SK-N-SH treated with all-trans-retinoic acid at 6 μM for 48 hours (cell line): ENCODE results near the gene MYO16.

Experiments used
- ATAC-seq: fragments of 200-7000 bp; cut with Tn5 transposase; 3 replicates; pipeline ENCODE4 v1.9.1; 2020; ENCODE audit warnings: mild to moderate bottlenecking, moderate library complexity
- ARNTL ChIP-seq: fragments of 450-650 bp; formaldehyde crosslinking; IDR thresholded peaks from 2 replicates; pipeline ENCODE4 v1.5.0; 2020; ENCODE audit warnings: low read depth, mild to moderate bottlenecking, moderate library complexity, borderline replicate concordance
- BACH2 ChIP-seq: fragments of 250-450 bp; sonication (Bioruptor Pico); IDR thresholded peaks from 2 replicates; pipeline ENCODE4 v1.9.0; 2021; ENCODE audit warnings: mild to moderate bottlenecking, borderline replicate concordance
- CSDC2 ChIP-seq: fragments of 250-450 bp; sonication (Bioruptor Pico); IDR thresholded peaks from 2 replicates; pipeline ENCODE4 v1.5.0; 2020; ENCODE audit warnings: mild to moderate bottlenecking, moderate library complexity
- ESRRG ChIP-seq: fragments of 250-450 bp; sonication (Bioruptor Pico); IDR thresholded peaks from 2 replicates; pipeline ENCODE4 v1.6.1; 2021; ENCODE audit warnings: mild to moderate bottlenecking
- GLIS3 ChIP-seq: fragments of 250-450 bp; sonication (Bioruptor Pico); IDR thresholded peaks from 2 replicates; pipeline ENCODE4 v1.5.0; 2020; ENCODE audit warnings: mild to moderate bottlenecking, moderate library complexity
- ISL1 ChIP-seq: fragments of 250-450 bp; sonication (Bioruptor Pico); IDR thresholded peaks from 2 replicates; pipeline ENCODE4 v2.1.2; 2022; ENCODE audit warnings: mild to moderate bottlenecking, moderate library complexity
- OSR1 ChIP-seq: fragments of 250-450 bp; sonication (Bioruptor Pico); IDR thresholded peaks from 2 replicates; pipeline ENCODE4 v1.8.0; 2022; ENCODE audit warnings: moderate library complexity, mild to moderate bottlenecking, inconsistent platforms
- RARB ChIP-seq: fragments of 250-450 bp; sonication (Bioruptor Pico); IDR thresholded peaks from 2 replicates; pipeline ENCODE4 v1.8.0; 2021; ENCODE audit warnings: mild to moderate bottlenecking, moderate library complexity
- SNAI2 ChIP-seq: fragments of 250-450 bp; sonication (Bioruptor Pico); IDR thresholded peaks from 2 replicates; pipeline ENCODE4 v1.5.0; 2020; ENCODE audit warnings: mild to moderate bottlenecking, moderate library complexity
- TOX ChIP-seq: fragments of 250-450 bp; sonication (Bioruptor Pico); IDR thresholded peaks from 2 replicates; pipeline ENCODE4 v1.8.0; 2021; ENCODE audit warnings: mild to moderate bottlenecking, moderate library complexity, borderline replicate concordance
- ZFP3 ChIP-seq: fragments of 250-450 bp; sonication (Bioruptor Pico); IDR thresholded peaks from 2 replicates; pipeline ENCODE4 v1.5.0; 2020; ENCODE audit warnings: mild to moderate bottlenecking, moderate library complexity
- ZNF565 ChIP-seq: fragments of 450-650 bp; formaldehyde crosslinking; conservative IDR thresholded peaks from 2 replicates; pipeline ENCODE4 v1.5.0; 2020; ENCODE audit warnings: low read depth, mild to moderate bottlenecking, moderate library complexity
- ZNF70 ChIP-seq: fragments of 450-650 bp; formaldehyde crosslinking; IDR thresholded peaks from 2 replicates; pipeline ENCODE4 v1.5.0; 2020; ENCODE audit warnings: mild to moderate bottlenecking, moderate library complexity
- ZNF8 ChIP-seq: fragments of 450-650 bp; formaldehyde crosslinking; IDR thresholded peaks from 2 replicates; pipeline ENCODE4 v1.5.0; 2020; ENCODE audit warnings: mild to moderate bottlenecking, moderate library complexity
- TF ChIP-seq, protein P1 (sequence below): fragments of 250-450 bp; sonication (Bioruptor Pico); IDR thresholded peaks from 2 replicates; pipeline ENCODE4 v1.5.1; 2021; ENCODE audit warnings: mild to moderate bottlenecking, moderate library complexity
- TF ChIP-seq, protein P2 (sequence below): fragments of 250-450 bp; sonication (Bioruptor Pico); IDR thresholded peaks from 2 replicates; pipeline ENCODE4 v1.8.0; 2021; ENCODE audit warnings: low read depth, mild to moderate bottlenecking, moderate library complexity, borderline replicate concordance
- TF ChIP-seq, protein P3 (sequence below): fragments of 250-450 bp; sonication (Bioruptor Pico); IDR thresholded peaks from 2 replicates; pipeline ENCODE4 v1.8.0; 2020; ENCODE audit warnings: mild to moderate bottlenecking, moderate library complexity, borderline replicate concordance
- TF ChIP-seq, protein P4 (sequence below): fragments of 250-450 bp; sonication (Bioruptor Pico); IDR thresholded peaks from 2 replicates; pipeline ENCODE4 v1.5.1; 2020; ENCODE audit warnings: low read depth, mild to moderate bottlenecking, moderate library complexity

The MYO16 gene

DNA sequence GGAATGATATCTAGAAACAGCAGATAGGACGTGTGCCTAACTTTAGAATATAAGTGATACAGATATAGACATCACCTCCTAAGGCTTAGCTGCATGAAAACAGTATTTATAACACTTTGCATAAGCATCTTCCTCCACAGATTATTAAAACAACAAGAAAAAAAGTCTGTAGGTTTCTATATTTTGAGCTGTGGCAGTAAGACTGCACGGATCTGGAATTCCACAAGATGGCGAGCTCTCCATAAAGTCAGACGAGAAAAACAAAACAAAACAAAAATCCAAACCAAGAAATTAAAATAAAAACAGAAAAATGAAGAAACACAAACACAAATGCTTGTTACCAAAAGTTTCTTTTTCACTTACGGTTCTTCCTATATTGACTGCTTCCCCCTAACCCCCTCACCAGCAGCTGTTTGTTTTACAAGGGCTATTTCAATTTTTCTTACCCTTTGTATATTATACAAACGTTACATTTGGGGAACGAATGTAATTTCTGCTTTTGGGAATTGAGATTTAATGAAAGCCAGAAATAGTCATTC is 285.8 kb downstream of the MYO16 start:
- TF ChIP-seq, protein P1, sequence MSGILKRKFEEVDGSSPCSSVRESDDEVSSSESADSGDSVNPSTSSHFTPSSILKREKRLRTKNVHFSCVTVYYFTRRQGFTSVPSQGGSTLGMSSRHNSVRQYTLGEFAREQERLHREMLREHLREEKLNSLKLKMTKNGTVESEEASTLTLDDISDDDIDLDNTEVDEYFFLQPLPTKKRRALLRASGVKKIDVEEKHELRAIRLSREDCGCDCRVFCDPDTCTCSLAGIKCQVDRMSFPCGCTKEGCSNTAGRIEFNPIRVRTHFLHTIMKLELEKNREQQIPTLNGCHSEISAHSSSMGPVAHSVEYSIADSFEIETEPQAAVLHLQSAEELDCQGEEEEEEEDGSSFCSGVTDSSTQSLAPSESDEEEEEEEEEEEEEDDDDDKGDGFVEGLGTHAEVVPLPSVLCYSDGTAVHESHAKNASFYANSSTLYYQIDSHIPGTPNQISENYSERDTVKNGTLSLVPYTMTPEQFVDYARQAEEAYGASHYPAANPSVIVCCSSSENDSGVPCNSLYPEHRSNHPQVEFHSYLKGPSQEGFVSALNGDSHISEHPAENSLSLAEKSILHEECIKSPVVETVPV (CRISPR knock-in tag): no peak
- no peak for TF ChIP-seq ZNF8
- no peak for TF ChIP-seq ZNF70 (CRISPR knock-in tag)
- no peak for TF ChIP-seq ZFP3 (CRISPR knock-in tag)
- no peak for TF ChIP-seq ARNTL
- no peak for TF ChIP-seq BACH2 (CRISPR knock-in tag)
- TF ChIP-seq OSR1 (CRISPR knock-in tag): no peak
- ATAC-seq: peak; percentile 69

DNA sequence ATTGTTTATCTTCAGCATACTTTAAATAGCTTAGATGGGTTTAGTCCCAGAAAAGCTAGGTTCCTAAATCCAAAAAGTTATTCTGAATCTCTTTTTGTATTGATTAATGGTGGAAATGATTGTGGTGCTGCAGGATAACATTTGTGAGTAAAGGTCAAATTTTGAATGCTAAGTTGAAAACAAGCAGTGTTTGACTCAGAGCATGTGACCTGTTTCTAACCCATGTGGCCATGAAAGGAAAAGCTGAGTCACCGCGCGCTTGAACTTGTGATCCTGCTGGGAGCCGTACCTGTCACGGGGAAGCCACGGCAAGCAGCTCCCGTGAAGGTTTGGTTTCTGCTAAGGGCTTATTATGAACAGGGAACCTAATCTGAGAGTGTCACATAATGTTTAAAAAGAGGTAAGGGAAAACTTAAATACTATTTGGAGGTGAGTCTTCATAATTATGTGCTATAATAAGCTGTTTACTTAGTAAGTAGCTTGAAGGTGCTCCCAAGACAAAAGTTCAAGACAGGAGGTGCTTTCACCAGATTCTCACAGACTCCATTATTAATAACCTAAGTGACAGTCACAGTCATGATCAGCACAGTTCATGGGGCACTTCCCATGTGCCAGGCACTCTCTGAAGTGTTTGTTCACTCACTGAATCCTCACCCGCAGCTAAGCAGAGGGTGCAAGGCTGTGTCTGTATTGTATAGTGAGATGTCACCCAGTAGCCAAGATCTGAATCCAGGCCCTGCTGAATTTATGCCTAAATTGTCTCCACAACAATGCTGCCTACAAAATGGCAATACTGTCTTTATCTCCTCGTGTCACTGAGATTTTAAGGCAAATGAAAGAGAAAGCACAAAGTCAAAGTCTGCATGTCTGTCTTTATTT is 286.5 kb downstream of the MYO16 start:
- TF ChIP-seq SNAI2 (CRISPR knock-in tag) (peak; percentile 75; the same call in 1 of the 2 replicates), ESRRG (CRISPR knock-in tag) (no peak), ISL1 (peak; percentile 25; the same call in 1 of the 2 replicates)
- ATAC-seq: peak; percentile 78

DNA sequence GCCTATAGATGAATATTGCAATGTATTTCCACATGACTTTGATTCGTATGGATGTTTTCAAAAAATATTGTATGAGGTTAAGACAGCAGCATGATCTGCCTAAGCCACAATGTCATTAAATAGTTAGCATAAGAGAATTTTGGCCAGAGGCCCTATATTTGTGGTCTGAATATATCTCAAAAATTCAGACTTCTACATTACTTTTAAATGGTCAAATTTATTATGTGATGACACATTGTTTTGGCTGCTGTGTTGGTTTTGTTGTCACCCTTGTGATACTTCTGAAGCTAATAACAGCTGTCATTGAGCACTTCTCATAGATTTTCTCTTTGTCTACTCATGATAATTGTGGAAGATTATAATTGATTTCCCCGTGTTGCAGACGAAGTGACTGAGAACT is 288.2 kb downstream of the MYO16 start:
- ATAC-seq: peak; percentile 76
- TF ChIP-seq TOX (CRISPR knock-in tag): peak; percentile 69; the same call in 1 of the 2 replicates
- TF ChIP-seq RARB: no peak
- TF ChIP-seq ISL1: peak; percentile 62
- TF ChIP-seq, all 23 proteins: peak for 2

DNA sequence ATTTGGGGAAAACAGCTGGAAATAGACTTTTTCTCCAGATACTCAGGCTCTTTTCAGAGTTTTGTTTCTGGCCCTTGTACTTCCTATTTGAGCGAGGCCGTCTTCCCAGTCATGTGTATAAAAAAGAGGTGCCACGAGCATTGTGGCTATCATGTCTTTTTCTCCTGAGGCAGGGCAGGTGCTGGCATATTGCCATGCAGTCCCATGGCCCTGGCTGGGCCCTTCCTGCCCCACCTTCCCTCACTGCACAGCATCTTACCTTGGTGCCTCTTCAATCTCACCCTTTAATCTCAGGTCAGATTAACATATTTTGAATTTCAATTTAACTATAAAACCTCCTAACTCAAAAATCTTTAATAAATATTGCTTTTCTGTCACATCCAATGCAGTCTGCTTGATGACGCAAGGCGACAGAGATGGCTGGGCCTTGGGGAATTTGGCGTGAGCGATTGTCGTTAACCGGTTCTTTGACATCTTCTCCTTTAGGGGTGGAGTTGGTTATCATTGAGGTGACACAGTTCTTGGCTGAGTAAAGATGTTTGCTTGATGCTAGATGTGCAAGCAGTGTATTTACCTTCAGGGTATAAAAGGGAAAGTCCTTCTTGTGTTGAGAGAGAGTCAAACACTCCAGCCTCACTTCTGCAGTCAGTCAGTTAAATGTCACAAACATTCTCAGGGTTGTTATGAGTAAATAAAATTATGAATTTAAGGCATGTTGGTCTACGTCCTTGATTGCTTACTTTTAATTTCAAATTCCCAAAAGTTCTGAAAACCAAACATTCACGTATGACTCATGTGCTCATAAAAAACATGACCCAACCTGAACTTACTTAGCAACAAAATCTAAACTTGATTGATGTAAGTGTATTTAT is 289.9 kb downstream of the MYO16 start:
- ATAC-seq: no peak
- TF ChIP-seq ESRRG (CRISPR knock-in tag): no peak
- TF ChIP-seq, protein P2, sequence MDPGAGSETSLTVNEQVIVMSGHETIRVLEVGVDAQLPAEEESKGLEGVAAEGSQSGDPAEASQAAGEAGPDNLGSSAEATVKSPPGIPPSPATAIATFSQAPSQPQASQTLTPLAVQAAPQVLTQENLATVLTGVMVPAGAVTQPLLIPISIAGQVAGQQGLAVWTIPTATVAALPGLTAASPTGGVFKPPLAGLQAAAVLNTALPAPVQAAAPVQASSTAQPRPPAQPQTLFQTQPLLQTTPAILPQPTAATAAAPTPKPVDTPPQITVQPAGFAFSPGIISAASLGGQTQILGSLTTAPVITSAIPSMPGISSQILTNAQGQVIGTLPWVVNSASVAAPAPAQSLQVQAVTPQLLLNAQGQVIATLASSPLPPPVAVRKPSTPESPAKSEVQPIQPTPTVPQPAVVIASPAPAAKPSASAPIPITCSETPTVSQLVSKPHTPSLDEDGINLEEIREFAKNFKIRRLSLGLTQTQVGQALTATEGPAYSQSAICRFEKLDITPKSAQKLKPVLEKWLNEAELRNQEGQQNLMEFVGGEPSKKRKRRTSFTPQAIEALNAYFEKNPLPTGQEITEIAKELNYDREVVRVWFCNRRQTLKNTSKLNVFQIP (CRISPR knock-in tag): no peak
- TF ChIP-seq RARB: no peak
- TF ChIP-seq ISL1: no peak
- TF ChIP-seq, protein P3, sequence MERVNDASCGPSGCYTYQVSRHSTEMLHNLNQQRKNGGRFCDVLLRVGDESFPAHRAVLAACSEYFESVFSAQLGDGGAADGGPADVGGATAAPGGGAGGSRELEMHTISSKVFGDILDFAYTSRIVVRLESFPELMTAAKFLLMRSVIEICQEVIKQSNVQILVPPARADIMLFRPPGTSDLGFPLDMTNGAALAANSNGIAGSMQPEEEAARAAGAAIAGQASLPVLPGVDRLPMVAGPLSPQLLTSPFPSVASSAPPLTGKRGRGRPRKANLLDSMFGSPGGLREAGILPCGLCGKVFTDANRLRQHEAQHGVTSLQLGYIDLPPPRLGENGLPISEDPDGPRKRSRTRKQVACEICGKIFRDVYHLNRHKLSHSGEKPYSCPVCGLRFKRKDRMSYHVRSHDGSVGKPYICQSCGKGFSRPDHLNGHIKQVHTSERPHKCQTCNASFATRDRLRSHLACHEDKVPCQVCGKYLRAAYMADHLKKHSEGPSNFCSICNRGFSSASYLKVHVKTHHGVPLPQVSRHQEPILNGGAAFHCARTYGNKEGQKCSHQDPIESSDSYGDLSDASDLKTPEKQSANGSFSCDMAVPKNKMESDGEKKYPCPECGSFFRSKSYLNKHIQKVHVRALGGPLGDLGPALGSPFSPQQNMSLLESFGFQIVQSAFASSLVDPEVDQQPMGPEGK (CRISPR knock-in tag): no peak
- TF ChIP-seq ZNF565 (CRISPR knock-in tag): no peak
- TF ChIP-seq, protein P1 (CRISPR knock-in tag): no peak
- no peak for TF ChIP-seq ARNTL
- TF ChIP-seq, all 23 proteins: peak for 0

DNA sequence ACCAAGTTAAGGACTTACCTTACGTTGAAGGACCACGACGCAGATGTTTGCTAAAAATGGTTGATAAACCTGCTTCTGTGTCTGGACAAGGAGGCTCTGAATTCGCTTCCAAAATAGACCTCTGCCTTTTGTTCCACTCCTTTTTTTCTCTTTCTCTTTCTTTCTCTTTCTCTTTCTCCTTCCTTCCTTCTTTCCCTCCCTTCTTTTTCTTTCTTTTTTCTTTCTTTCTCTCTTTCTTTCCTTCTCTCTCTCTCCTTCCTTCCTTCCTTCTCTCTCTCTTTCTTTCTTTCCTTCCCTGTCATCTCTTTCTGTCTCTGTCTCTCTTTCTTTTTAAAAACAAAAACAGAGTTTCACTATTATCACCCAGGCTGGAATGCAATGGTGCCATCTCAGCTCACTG is 290.7 kb downstream of the MYO16 start:
- no peak for ATAC-seq
- TF ChIP-seq ZFP3 (CRISPR knock-in tag): no peak
- no peak for TF ChIP-seq GLIS3 (CRISPR knock-in tag)
- TF ChIP-seq, protein P4, sequence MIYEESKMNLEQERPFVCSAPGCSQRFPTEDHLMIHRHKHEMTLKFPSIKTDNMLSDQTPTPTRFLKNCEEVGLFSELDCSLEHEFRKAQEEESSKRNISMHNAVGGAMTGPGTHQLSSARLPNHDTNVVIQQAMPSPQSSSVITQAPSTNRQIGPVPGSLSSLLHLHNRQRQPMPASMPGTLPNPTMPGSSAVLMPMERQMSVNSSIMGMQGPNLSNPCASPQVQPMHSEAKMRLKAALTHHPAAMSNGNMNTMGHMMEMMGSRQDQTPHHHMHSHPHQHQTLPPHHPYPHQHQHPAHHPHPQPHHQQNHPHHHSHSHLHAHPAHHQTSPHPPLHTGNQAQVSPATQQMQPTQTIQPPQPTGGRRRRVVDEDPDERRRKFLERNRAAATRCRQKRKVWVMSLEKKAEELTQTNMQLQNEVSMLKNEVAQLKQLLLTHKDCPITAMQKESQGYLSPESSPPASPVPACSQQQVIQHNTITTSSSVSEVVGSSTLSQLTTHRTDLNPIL: no peak
- TF ChIP-seq ARNTL: no peak
- TF ChIP-seq, protein P3 (CRISPR knock-in tag): no peak
- TF ChIP-seq, protein P2 (CRISPR knock-in tag): no peak
- TF ChIP-seq CSDC2: no peak
- no peak for TF ChIP-seq BACH2 (CRISPR knock-in tag)
- TF ChIP-seq RARB: no peak
- no peak for TF ChIP-seq TOX (CRISPR knock-in tag)
